ENCODE data around the gene PIP4K2A.
A peak's percentile ranks its signal among the peaks of the same experiment; 100 is the strongest.

Gene PIP4K2A

DNA sequence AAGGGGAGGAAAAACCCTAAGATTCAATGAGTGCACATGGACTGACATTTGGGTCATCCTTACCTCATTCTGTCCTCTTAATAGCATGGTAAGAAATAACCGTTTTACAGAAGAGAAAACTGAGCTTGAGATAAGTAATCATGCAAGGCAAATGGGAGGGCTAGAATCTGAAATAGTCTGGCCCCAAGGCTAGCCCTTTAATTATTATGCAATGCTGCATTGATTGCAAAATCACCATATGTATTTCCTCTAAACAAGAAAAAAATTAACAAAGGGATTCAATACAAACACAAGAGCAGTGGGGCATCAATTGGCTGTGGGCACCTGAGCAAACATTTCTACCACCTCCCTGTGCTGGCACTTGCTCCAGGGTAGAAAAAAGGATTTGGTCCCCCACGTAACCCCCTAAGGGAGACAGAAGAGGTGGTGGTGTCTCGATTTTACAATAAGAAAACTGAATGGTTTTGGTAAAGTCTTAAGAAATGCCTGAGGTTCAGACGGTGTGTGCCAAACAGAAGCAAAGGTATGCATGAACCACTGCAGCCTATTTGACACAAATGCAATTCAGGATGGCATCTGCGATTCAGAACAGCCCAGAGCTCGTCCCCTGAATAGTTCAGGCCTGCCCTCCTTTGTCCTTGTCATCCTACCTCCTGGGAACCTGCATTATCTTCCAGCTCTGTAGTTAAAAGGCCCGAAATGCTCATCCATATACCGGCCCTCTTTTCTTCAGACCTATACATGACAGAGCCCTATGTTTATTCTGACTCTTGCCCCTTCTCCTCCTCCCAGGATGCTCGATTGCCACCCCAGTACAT is 23.6 kb downstream of the PIP4K2A start:
- DNase-seq: peak; percentile 16

DNA sequence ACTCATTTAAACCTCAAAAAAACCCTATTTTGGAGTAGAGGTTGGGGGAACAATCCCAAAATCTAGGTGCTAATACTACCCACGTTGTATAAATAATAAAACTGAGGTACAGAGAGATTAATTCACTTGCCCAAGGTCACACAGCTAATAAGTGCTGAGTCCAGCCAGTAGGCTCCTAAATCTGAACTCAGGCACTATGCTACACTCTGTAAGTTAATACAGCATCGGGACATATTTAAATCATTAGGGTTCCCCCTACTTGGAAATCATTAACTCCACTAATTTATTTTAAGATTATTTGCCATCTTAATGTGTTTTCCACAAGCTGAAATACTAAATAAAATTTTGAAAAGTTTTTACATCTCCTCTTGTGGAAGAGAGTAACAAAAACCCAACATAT is 24.2 kb downstream of the PIP4K2A start:
- no peak for DNase-seq

DNA sequence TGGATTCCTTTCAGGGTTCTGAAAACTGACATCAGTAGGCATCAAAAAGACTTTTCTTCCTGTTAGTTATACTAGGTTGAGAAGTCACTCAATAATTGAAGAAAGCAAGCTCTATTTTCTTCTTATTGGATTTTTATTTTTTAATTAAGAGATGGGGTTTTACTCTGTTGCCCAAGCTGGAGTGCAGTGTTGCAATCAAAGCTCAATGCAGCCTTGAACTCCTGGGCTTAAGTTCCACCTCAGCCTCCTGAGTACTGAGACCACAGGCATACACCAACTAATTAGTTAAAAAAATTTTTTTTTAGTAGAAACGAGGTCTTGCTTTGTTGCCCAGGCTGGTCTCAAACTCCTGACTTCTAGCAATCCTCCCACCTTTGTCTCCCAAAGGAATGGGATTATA is 28.0 kb downstream of the PIP4K2A start:
- no peak for DNase-seq

DNA sequence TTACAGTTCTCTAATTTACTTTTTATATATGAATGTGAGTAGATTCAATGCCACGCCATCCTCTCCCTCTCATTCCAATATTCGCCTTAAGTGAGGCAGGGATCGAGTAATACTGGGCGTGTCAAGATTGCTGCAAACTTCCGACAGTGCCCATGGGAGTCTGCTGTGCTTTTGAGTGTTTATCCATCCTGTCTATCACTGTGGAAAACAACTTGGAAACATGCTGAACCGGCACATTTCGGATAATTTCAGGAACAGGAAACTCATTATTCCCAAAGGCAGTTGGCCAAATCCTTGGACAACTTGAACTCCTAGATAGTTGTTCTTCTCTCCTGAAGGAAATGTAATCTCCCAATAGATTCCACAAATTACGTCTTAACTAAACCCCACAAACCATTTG is 28.5 kb downstream of the PIP4K2A start:
- DNase-seq: no peak

DNA sequence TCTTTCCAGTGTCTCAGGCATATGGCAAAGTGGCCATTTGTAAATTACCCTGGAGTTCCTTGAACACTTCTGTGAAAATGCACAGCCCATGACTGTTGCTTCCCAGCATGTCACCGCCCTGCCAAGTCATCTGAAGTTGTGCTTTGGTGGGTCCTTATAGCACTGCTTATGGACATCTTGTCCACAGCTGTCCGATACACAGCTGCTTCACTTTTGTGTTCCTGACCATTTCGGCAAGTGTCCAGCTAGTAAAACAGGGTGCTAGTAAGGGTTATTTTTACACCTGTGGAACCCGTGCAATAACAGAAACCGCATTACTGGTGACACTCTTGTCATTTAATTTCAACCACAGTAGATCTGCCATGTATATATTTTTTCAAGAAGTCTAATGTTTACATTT is 29.7 kb downstream of the PIP4K2A start:
- DNase-seq: no peak

DNA sequence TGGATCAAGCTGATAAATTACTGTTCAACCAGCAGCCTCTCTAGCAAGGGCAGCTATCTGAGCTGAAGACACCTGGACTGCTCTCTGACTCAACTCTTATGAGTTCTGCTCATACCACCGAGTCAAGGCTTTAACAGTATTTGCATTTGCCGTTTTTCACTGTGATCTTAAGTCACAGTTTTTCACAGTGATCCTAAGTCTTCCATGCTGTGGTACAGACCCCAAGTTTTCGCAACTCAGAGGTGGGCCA is 31.3 kb downstream of the PIP4K2A start:
- no peak for DNase-seq

DNA sequence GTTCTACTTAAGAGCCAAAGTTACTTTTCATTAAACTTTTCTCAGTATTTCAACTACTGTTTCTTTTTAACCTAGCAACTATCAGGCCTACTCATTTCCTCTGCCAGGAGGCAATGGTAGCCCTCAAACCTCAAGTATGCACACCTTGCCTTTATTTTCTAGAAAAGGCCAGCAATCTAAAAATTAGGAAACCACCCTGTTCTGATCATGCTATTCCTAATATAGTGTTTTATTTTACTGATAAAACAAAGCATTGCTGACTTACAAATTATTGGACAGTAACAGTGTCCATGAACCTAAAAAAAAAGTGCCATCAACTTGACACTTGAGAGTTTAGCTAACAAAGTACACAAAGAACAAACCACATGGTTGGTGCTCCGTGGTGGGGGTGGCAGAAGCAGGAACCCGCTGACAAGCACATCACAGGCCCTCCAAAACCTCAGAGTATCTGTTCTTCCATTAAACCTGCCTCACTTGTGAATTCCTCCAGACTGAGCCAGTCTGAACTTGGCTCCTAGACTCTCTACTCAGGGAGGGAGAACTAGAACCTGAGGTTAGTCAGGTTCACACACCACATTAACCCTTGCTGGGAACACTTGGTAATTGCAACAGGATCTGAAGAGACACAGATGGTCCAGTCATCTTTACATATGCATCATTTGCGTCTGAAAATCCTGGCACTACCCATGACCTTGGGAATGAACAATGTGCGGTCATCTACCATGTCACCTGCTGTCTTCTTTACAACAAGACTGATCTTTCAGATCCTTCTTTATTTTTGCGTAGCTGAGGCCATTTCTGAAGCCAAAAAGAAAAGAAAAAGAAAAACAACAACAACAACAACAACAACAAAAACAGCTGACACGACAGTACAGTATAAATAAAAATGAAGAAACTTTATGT is 31.9 kb downstream of the PIP4K2A start:
- no peak for DNase-seq

DNA sequence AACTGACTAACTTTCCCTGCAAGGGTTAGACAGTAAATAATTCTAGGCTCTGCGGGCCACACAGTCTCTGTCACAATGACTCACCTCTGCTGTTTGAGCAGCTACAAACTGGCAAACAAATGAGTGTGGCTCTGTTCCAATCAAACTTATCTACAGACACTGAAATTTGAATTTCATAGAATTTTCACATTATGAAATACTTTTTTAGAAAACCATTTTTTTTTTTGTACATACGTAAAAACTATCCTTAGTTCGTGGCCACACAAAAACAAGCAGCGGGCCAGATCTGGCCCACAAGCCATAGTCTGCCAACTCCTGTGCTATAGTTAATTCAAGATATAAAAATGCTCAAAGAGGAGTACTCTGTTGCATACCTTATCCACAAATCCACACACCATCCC is 32.6 kb downstream of the PIP4K2A start:
- no peak for DNase-seq

DNA sequence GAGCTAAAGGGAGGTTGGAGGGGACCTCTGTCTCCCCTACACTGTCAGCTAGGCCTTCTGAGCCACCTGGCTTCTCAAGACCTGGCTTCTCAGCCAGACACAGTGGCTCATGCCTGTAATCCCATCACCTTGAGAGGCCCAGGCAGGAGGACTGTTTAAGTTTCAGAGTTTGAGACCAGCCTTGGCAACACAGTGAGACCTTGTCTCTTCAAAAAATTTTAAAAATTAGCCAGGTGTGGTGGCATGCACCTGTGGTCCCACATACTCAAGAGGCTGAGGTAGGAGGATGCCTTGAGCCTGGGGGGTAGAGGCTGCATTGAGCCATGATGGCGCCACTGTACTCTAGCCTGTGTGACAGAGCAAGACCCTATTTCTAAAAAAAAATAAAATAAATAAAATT is 33.1 kb downstream of the PIP4K2A start:
- no peak for DNase-seq

DNA sequence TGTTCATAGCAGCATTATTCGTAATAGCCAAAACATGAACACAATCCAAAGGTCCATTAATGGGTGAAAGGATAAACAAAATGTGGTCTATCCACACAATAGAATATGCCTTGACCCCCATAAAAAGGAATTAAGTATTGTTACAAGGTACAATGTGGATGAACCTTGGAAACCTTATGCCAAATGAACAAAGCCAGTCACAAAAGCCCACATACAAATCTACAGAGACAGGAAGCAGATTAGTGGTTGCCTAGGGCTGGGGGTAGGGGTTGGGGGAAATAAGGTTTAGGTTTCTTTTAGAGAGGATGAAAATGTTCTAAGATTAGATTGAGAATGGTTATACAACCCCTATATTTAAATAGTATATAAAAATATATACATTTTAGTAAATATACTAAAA is 34.8 kb downstream of the PIP4K2A start:
- DNase-seq: no peak

DNA sequence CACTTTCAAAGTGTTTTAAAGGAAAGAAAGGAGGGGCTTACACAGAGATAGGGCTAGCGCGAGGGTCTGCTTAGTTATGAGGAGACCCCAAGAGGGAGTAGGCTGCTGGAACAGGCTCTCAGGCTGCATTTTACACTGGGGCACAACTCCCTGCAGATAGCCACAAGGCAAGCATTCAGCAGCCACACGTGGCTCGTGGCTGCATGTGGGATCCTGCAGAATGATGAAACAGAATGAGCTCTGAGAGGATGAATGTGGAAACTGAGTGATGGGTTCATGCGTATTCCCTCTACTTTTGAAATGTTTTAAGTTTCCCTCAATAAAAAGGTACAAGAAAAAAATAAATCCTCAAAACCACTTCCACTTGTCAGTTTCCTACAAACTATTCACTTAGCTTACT is 37.0 kb downstream of the PIP4K2A start:
- DNase-seq: no peak

DNA sequence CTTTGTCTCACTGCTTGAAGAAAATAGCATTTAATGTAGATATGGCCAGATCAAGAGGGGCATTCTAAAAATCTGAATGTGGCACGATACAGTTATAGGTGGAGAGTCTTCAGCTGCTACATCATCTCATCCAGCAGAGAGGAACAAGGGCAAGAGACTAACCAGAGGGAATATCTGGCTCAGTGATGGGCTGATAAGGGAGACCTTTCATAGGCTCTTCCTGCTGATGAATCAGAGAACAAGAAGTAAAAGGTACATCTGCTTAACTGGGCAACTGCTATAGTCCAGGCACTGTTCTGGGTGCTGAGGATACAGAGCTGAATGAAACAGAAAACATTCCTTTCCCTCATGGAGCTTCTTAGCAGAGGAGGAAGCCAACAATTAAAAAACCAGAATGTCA is 37.9 kb downstream of the PIP4K2A start:
- DNase-seq: no peak

DNA sequence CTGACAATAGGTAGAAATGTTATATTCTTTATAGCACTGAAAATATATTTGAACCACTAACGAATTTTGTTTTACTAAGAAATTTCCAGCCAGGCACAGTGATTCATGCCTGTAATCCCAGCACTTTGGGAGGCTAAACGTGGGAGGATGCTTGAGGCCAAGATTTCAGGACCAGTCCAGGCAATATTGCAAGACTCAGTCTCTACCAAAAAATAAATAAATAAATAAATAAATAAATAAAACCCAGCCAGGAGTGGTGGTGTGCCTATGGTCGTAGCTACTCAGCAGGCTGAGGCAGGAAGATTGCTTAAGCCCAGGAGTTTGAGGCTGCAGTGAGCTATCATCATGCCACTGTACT is 39.8 kb downstream of the PIP4K2A start:
- DNase-seq: no peak

DNA sequence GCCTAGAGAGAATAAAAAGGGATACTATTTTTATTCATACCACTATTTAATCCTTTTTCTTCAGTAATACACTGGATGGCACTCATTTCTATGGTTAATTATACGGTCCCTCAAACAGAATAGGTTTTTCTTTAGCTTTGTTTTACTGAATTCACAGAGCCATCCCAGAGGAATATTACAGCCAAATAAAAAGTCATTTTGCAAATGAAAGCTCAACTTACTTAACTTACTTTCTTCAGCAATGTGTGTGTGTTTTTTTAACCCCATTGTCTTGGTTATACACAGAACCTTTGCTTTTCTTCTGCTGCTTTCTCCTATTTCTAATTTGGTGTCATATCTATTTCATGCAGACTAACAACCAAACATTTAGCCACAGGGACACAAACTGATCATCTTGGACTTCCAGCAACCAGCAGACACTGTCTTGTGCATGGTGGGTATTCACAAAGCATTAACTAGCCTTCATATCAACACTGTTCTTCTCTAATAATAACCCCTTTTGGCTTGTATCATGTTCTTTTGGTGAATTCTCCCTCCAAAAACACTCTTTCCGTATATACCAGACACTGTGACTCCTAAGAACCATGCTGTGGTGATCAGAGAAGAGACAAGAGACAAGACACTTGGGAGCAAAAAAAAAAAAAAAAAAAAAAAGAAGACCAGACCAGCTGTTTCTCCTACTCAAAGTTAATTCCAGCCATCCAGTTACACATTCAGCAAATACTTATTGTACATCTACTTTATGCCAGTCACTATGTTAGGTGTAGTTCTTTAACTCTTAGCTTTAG is 40.4 kb downstream of the PIP4K2A start:
- DNase-seq: no peak

DNA sequence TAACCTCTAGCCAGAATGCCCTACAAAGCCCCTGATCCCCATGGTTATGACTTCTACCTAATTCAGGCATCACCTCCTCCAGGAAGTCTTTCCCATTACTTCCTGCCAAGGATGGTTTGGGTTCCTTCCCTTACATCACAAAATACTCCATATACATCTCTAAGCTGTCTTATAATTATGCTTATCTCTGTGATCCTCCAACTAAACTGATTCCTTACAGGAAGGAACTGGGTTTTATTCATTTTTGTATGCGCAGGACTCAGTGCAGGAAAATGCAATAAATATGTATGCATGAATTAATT is 41.3 kb downstream of the PIP4K2A start:
- DNase-seq: no peak

DNA sequence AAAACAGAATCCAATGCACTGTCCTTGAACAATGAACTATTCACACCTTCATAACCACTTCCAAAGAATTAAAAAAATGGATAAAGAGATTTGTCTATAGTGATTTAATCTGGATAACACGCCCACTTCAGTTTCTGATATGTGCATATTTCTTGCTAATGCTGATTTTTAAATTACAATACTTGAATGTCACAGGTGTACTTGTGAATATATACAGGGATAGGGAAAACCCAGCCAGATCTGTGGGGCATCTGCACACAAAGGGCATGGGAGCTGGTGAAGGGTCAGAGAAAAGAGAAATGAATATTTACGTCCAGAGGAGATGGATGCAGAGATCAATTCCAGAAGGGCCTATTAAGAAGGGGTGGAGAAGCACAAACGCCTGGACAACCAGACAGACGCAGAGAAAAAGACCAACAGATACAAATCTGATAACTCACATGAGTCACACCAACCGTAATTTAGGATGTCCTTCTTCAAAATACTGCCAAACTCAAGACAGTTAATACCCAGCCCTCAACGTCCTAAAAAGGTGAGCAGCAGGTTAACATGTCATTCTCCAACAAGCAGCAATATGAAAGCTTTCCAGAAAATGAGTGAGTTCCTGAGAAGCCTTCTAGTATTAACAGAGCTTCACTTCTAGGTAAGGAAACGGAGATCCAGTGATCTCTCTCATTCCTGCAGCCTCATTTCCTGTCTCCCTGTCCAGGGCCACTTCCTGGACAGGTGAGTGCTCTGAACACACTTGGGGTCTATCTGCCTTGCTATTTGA is 41.9 kb downstream of the PIP4K2A start:
- DNase-seq: no peak

DNA sequence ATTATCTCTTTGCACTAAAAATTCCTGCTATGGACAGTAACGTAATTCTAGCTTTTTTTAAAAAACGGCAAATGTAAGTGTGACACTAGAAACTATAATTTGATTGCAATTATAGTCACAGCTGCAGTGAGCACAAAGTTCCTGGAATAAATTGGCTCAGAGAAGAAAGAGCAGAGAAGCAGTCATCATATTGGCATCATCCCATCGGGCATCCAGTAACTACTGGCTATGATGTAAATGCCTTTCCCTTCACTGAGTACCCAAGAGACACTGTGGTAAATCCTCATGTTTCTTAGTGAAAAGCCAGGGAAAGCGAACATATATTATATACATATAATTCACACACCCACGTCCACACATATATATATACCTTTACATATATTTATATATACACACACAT is 43.6 kb downstream of the PIP4K2A start:
- DNase-seq: no peak

DNA sequence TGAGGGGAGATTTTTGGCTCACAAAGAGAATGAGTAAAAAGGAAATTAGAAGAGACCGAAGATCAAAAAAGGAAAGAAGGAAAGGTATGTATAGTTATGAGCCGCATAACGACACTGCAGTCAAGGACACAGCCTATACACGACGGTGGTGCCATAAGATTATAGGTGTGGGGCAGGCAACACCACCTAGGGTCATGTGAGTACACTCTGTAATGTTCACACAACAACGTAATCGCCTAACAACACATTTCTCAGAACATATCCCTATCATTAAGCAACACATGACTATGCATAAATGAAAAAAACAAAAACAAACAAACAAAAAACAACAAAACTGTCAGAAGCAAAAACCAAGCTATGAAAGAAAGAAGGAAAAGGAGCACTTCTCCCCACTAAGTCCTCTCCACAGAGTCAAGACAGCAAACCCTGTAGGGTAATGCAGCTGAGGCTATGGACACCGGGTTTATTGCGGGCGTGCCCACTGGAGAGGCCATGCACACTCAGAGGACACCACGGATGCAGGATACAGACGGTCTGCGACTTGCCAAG is 45.1 kb downstream of the PIP4K2A start:
- DNase-seq: no peak

DNA sequence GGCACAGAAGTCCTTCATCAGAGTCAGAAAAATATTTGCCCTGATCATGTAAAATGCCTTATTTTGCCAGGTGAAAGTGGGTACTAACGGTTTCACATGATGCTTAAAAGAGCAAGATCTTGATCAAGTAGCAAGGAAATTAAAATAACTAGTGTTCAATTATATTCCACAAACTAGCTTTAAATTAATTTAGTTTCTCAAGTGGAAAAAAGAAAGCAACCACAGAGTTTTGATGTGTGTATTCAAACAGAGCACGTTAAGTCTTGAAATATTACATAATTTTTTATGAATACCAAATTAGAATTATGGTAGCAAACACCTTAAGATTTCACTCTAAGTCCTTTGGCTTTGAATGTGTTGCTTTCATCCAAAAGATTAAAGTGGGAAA is 47.3 kb downstream of the PIP4K2A start:
- no peak for DNase-seq

DNA sequence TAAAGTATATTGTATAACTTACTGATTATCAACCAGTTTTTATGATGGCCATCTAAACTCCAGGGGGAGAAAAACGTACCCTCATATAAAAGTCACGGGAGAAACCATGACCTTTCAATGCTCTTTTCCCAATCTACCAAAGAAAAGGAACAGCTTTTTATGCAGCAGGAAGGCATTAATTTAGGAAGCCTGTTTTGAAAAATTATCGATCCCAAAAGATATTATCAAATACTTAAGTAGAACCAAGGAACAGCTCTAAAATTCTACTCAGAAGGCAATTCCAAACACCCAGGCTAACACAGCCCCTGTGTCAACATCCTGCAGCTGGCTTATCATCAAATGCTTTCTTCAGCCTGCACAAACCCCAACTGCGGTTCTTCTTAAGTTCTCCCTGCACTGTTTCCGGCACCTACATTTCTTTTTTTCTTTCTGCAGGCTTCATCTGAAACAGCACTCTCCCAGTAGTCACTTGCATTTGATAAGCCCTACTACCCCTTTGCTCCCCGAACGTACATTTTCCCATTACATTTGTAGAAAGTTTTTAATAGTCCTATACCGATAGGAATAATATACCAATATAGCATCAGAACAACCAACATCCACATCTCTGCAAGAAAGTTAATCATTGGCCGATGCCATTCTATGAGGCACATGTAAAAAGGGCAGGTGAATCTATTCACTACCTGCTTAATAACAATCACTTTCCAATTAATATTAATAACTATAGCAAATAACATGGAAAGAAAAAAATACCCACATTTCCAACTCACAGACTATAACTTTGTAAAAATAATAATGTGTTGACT is 47.9 kb downstream of the PIP4K2A start:
- no peak for DNase-seq

DNA sequence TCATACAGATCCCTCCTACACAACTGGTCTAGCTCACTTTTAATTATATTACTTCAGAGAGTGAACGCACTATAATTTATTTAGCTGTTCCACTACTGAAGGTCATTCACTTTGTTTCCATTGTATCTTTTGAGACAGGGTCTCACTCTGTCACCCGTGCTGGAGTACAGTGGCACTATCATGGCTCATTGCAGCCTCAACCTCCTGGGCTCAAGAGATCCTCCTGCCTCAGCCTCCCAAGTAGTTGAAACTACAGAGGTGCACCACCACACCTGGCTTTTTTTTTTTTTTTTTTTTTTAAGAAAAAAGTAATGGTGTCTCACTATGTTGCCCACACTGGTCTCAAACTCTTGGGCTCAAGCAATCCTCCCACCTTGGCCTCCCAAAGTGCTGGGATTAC is 49.0 kb downstream of the PIP4K2A start:
- DNase-seq: no peak

DNA sequence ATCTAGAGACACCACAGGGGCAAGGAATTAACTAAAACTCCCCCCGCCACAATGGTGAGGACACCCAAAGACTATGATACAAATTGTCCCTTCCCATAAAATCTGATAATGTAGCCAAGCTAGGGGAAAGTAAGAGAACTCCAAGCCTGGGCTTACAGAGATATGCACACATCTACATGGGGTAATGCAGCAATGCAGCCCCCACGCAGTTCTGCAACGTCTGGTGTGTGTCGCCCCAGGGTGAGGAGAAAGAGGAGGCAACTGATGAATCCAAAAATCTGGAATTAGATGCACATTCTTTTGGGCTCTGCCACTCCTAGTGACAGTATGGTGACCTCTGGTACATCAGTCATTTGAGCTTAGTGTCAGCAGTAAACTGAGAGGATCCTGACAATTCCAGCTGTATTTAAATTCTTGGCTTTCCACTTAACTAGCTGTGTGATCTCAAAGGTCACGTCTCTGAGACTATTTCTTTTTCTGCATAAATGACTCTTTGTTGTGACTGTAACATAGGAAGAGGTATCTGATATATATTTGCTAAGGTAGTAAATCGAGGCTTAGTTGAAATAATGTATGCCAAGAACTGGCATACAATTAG is 51.5 kb downstream of the PIP4K2A start:
- no peak for DNase-seq

Measured in COR-L47 (cell line).